Endometrial microvascular endothelial cells (primary cell): Measurements from ENCODE around the gene EIF4E3. TPM values are rescaled to one million over a fixed set of nuclear protein-coding genes. Genes with fewer than 3 reads are reported as not detected.

Experiments used
- in situ Hi-C: cut with HindIII; loops from 2 replicates; pipeline ENCODE4 v1.10.0; 2017; ENCODE audit warnings: low sequenced_read_pairs, low pct_unique_long_range_greater_than_20kb; ENCODE audit errors: inconsistent ontology term
- total RNA-seq: library from RNA; depleted of rRNA; stranded (reverse); fragments of >200 nt; gene quantifications from one replicate; pipeline ENCODE4 v1.2.3, GENCODE V29; 2015; ENCODE audit errors: inconsistent ontology term

Gene EIF4E3
- total RNA-seq, 1 donor from 2014 or later, result 1.5 TPM

DNA sequence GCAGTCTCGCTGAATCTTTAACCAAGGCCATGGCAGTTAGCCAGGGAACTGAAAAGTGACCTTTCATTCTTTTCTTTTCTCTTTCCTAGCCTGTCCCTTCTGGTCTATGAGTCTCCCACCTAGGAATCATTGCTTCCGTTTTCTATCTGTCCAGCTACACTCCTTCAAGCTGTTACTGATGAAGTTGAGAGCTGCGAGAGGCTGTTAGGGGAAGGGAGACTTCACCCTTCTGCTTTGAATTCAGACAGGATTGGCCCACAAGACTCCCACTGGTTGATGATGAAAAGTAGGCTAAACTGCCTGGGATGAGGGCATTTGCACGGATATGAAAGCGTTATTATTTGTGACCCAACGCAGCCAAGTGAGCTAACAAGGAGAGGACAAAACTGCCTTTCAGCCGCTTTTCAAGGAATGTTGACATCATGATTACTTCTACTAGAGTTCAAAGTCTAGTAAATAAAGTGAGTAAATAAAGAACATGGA lies 30.2 kb downstream of the EIF4E3 start:
- in situ Hi-C loops, result no loop called here

DNA sequence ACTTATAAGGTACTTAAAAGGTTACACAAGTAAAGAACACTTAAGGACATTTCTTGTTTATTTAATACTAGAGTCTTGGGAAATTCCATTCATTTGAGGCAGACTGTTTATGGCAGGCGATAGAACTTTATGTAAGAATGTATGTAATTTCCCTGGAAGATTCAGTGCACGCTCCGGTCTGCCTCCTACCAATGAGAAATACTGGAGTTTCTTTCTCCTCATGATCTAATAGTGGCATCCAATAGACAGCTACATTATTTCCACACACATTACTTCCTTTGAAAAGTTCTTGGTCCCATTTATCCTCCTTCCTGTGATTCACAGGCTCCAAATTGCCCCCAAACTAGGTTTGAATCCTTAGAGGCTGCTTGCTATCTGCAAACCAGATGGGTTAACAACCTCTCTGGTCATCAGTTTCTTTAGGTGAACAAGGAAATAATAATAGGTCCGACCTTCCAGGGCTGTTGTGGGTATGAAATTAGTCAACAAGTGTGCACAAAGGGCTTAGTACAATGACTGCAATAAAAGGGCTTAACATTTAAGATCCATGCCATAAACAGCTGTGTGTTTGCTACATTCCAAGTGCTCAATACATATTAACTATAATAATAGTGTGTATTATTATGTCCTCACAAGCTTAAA lies 30.7 kb downstream of the EIF4E3 start:
- in situ Hi-C loops, result no loop called here

DNA sequence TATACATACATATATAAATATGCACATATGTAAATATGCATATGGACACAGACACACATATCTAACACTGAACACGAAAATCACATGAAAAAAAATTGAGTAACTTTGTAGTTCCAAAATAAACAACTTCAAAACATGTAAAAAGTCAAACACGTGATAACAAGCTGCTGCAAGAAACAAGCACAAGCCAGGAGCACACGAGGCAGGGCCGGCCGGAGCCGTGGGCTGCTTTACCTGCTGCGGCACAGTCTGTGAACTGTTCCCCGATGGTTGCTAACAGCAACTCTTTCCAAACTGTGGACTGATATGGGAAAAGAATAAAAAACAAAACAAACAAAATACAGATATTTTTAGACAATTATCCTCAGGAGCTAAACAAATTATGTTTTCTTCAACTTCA lies 31.6 kb downstream of the EIF4E3 start:
- in situ Hi-C loops, result no loop called here

GRCh38 chr3:71692139-71692538 lies 33.1 kb downstream of the EIF4E3 start:
- in situ Hi-C loops, result no loop called here

DNA sequence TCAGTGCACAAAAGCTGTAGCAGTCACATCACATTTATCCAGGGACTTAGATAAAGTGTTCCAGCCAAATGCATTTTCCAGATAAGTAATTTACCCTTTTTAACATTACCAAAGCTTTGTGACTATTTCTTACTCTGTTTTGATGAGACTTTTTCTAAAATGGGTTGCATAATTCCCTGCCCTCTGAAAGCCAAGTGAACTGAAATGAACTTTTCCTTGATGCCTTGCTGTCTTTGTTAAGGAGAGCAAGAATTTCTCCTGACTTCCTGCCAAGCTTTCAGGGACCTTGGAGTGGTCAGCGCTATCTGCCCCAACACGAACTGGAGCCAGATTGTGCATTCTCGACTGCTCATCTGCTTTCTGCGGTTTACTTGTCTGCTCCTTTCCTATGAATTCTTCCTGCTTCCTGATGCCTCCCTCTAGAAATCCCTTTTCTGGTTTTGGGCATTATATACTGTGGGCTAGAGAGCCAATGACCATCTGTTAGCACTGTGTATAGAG lies 34.8 kb downstream of the EIF4E3 start:
- in situ Hi-C loops, result no loop called here

DNA sequence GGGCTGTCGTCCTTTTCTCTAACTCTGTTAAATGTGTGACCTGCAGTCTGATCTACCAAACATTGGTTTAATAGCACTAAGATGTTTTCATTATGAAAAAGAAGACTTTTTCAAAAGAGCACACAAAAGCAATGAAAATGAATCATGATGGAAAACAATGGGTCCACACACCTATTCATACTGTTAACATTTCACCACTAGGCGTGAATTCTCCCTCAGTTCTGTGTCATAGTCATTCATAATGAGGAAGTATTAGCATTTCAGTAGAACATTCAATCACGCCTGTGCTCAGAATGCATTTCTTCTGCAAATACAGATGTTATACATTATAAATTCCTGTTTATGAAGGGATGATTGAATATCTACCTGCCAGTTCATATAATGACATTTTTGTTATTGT lies 35.9 kb downstream of the EIF4E3 start:
- in situ Hi-C loops, result no loop called here

DNA sequence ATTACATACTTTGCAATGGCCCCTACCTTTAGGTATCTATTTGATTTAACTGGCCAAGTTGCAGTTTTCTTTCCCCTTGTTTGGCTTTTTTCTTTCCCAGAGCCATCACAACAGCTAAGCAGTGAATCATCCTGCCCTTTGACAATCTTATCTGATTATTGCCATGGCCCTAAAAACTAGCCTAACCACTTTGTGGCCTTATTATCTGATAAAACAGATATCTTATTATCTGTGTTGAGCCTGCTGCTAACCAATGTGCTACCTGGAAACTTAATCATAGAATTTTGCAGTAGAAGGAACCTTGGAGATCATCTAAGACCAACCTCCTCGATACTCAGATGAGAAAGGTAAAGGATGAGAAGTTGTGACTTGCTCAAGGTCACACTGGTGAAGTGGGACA lies 37.1 kb downstream of the EIF4E3 start:
- in situ Hi-C loops, result no loop called here

GRCh38 chr3:71685686-71686085 lies 39.5 kb downstream of the EIF4E3 start:
- in situ Hi-C loops, result no loop called here

DNA sequence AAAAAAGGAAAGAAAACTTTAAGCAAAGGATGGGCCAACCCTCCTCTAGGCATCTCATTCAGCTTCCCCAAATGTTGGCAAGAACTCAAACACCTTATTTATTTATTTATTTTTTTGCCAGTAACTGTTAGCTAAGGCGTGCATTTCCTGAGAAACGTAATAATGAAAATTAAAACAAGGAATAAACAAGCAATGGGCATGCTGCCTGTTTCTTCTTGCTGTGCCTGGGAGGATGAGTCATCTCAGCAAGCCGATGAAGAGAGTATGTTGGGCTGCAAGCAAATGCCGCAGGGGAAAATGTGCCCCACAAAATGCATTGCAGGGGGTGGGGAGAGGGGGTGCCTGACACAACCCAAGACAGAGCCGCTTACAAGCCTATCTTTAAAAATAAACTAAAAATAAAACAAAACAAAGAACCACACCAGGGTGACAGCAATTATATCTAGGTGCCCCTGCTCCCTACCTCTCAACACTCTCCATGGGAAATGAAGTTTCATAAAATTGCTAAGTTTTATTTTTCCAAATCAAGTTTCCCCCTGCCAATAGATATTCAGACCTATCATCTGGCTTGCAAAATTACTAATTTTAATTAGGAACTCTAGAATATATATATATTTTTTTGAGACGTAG lies 40.3 kb downstream of the EIF4E3 start:
- in situ Hi-C loops, result no loop called here

- in situ Hi-C loops, result no loop called here
Measured at GRCh38 chr3:71684046-71684756, 41.0 kb downstream of the EIF4E3 start.

DNA sequence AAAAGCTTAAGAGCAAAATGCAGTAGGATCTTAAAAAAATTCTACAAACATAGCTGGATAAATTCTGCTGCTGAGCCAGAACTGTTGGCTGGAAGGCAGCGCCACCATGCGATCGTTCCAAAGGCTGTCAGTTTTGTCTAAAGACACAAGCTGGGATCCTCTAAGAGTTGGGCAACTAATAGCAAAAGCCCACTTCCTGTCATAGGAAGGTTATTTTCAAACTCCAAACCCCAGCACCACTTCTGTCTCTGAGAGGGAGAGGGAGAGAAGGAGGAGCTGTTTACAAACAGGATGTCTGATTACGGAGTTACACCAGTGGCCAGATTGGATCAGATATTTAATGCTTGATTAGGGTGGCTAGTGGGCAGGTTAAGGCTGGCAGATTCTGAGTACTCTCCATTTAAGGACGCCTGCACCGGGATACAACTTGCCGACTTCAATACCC lies 44.0 kb downstream of the EIF4E3 start:
- in situ Hi-C loops, result no loop called here

- in situ Hi-C loops, result no loop called here
Measured at GRCh38 chr3:71680603-71681002, 44.6 kb downstream of the EIF4E3 start.

GRCh38 chr3:71676931-71677330 lies 48.3 kb downstream of the EIF4E3 start:
- in situ Hi-C loops, result no loop called here

DNA sequence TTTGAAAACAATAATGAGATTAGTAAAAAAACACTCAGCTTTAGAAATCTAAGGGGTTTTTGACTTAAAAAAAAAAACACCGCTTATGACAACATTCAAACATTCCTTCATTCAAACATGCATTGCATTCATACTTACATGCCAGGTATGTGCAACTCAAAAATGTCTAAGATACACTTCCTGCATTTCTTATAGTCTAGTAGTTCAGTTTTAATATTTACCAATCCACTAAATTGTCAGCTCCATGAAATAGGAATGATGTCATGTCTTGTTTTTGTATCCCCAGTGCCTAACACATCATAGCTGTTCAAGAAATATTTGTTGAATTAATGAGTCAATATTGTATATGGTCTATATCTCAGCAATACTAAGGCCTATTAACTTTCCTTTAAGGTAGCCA lies 51.7 kb downstream of the EIF4E3 start:
- in situ Hi-C loops, result no loop called here

DNA sequence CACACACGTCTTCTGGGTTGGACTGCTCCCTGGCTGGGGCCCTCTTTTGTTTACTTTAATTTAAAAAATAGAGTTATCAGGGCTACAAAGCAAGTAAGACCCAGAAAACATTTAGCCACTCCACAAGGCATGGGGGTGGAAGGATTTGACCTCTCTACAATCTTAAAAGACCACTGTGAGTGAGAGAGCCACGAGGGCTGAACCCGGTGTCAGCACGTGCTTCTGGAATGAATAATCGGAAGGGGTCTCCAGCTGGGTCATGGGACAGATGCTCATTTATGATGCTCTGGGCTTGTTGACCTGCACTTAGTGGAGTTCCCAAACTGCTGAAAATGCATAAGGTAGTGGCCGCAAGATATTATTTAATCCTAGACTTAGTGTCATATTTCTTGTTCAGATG lies 52.4 kb downstream of the EIF4E3 start:
- in situ Hi-C loops, result no loop called here

DNA sequence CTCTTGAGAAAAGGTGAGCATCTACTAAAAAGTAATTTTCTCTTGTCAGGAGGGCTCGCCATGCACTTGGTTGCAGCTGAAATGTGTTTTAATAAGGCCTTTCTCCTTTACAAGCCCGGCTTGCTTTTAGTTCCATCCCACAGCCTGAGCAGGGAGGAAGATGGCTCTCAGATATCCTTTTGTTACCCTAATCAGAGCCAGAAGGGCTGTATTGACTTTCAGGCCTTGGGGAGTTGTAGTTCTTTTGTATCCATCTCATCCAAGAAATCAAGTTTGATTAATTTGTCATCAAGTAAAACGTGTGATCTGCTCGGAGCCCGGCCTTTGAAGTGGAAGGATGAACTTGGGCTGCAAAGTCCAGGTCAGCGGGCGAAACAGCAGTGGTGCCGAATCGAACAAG lies 52.9 kb downstream of the EIF4E3 start:
- in situ Hi-C loops, result no loop called here

DNA sequence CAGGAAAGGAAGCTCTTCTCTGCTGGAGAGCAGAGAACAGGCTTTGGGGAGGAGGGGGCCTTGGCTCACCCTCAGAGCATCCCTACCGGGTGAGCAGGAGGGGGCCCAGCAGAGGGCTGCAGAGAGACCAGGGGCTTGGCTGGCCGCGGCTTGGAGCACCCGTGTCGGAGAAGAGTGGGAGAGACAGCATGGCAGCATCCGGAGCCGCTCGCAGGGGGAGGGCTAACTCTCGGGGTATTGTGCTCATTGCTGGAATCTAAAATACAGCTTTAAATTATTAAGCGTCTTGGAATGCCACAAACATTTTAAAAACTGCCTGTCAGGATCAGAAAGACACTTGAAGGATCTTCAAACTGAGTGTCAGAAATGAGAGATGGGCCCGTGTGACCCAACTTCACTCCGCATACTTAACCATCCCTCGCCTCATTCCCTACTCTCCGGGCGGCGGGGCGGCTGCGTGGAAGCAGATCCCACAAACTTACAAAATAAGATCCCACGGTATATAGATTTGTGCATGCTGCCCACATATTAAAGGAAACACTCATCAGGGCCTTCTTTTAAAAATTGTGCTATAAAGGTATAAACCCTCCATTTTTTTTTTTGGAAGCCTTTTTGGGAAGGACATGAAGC lies 53.9 kb downstream of the EIF4E3 start:
- in situ Hi-C loops, result no loop called here

- in situ Hi-C loops, result no loop called here
Measured at GRCh38 chr3:71662568-71662967, 62.6 kb downstream of the EIF4E3 start.

- in situ Hi-C loops, result no loop called here
Measured at GRCh38 chr3:71662056-71662455, 63.1 kb downstream of the EIF4E3 start.
